SK-N-SH (cell line): Measurements from ENCODE around the gene TMEM170B. TPM values are rescaled to one million over a fixed set of nuclear protein-coding genes. Genes with fewer than 3 reads are reported as not detected.

Experiments
- CTCF ChIA-PET: fragments of 300-600, 350-600 bp; formaldehyde crosslinking; extraction: SDS; loops from one replicate; lab custom pipeline; 2021; lab: Yijun Ruan, JAX
- POLR2A ChIA-PET: fragments of 350-600 bp; sonication (Branson Sonifier 250); formaldehyde crosslinking; extraction: SDS; loops from one replicate; lab custom pipeline; 2020; ENCODE audit warnings: antibody characterized with exemption, inconsistent platforms; lab: Yijun Ruan, JAX
- DNase-seq: peaks from one replicate; pipeline ENCODE4 v3.0.0; 2012
- H2AFZ ChIP-seq: fragments of 200-600 bp; sonication (generic); 2 replicates; pipeline ENCODE4 v1.8.1; 2016; ENCODE audit warnings: antibody characterized with exemption, mild to moderate bottlenecking, low read depth
- H3F3A ChIP-seq: fragments of 200-600 bp; sonication (generic); replicated peaks from 2 replicates; pipeline ENCODE3; 2016; ENCODE audit warnings: antibody characterized with exemption, mild to moderate bottlenecking; ENCODE audit not compliant: insufficient read depth
- H3K27ac ChIP-seq, 2 experiments: fragments of 200-500 bp in 1 of 2; fragments of 200-600 bp in 1 of 2; sonication (Bioruptor generic) in 1 of 2; sonication (generic), shearing (Covaris generic) in 1 of 2; 2 replicates each; pipeline versions ENCODE4 v1.5.1 to v1.6.1; 2014 to 2016; ENCODE audit warnings: low read depth in 2 of 2, inconsistent platforms in 1 of 2, low read length in 1 of 2, mild to moderate bottlenecking in 1 of 2, mixed read lengths in 1 of 2
- H3K27me3 ChIP-seq: fragments of 200-600 bp; sonication (generic), shearing (Covaris generic); 2 replicates; pipeline ENCODE4 v1.6.1; 2016; ENCODE audit warnings: mixed run types; ENCODE audit not compliant: insufficient read depth
- H3K36me3 ChIP-seq, 2 experiments: fragments of 200-500 bp in 1 of 2; fragments of 200-600 bp in 1 of 2; sonication (Bioruptor generic) in 1 of 2; sonication (generic) in 1 of 2; replicated peaks in 1 of 2; 2 replicates each; pipeline versions ENCODE3 to v1.5.1; 2014 to 2016; ENCODE audit warnings: low read length in 1 of 2, mild to moderate bottlenecking in 1 of 2; ENCODE audit not compliant: insufficient read depth in 2 of 2, control insufficient read depth in 1 of 2
- H3K4me1 ChIP-seq, 2 experiments: fragments of 200-500 bp in 1 of 2; fragments of 200-600 bp in 1 of 2; sonication (Bioruptor generic) in 1 of 2; sonication (generic), shearing (Covaris generic) in 1 of 2; 2 replicates each; pipeline versions ENCODE4 v1.5.1 to v1.6.1; 2014 to 2016; ENCODE audit warnings: low read depth in 1 of 2, low read length in 1 of 2, mixed run types in 1 of 2; ENCODE audit not compliant: insufficient read depth in 2 of 2, control insufficient read depth in 1 of 2
- H3K4me2 ChIP-seq: fragments of 200-600 bp; sonication (generic), shearing (Covaris generic); 2 replicates; pipeline ENCODE4 v1.6.1; 2017; ENCODE audit warnings: mixed run types
- H3K4me3 ChIP-seq, 2 experiments: fragments of 200-500 bp in 1 of 2; fragments of 200-600 bp in 1 of 2; sonication (Bioruptor generic) in 1 of 2; sonication (generic), shearing (Covaris generic) in 1 of 2; 2 replicates each; pipeline versions ENCODE4 v1.5.1 to v1.8.1; 2014 to 2016; ENCODE audit warnings: low read depth in 2 of 2, inconsistent platforms in 1 of 2, low read length in 1 of 2, mild to moderate bottlenecking in 1 of 2, mixed read lengths in 1 of 2, moderate library complexity in 1 of 2
- H3K79me2 ChIP-seq: fragments of 200-600 bp; sonication (generic); 2 replicates; pipeline ENCODE4 v1.8.1; 2017; ENCODE audit warnings: mild to moderate bottlenecking; ENCODE audit not compliant: insufficient read depth
- H3K9ac ChIP-seq: fragments of 200-600 bp; sonication (generic); 2 replicates; pipeline ENCODE4 v1.6.1; 2017; ENCODE audit warnings: mixed run types
- H3K9me2 ChIP-seq: fragments of 200-600 bp; sonication (generic); 2 replicates; pipeline ENCODE4 v1.6.1; 2017; ENCODE audit warnings: mixed run types
- H3K9me3 ChIP-seq: fragments of 200-600 bp; sonication (generic); 2 replicates; pipeline ENCODE4 v1.6.1; 2017; ENCODE audit warnings: mixed run types, mild to moderate bottlenecking, moderate library complexity
- H4K20me1 ChIP-seq: fragments of 200-600 bp; sonication (generic); 2 replicates; pipeline ENCODE4 v1.6.1; 2017; ENCODE audit warnings: mild to moderate bottlenecking, mixed run types; ENCODE audit not compliant: insufficient read depth
- EP300 ChIP-seq, 2 experiments: IDR thresholded peaks; 2 replicates each; pipeline versions ENCODE4 v1.4.0 to v1.6.1; 2012; ENCODE audit warnings: borderline replicate concordance in 1 of 2, low read depth in 1 of 2, low read length in 1 of 2
- FOSL2 ChIP-seq: IDR thresholded peaks from 2 replicates; pipeline ENCODE4 v1.4.0; 2012; ENCODE audit warnings: low read depth, mild to moderate bottlenecking, moderate library complexity, borderline replicate concordance
- GABPA ChIP-seq: IDR thresholded peaks from 2 replicates; pipeline ENCODE4 v1.4.0; 2012; ENCODE audit warnings: low read depth, mild to moderate bottlenecking
- JUND ChIP-seq: IDR thresholded peaks from 2 replicates; pipeline ENCODE4 v1.4.0; 2012
- NRF1 ChIP-seq: IDR thresholded peaks from 2 replicates; pipeline ENCODE4 v1.6.1; 2012; ENCODE audit warnings: low read depth, mild to moderate bottlenecking, low read length
- RAD21 ChIP-seq: IDR thresholded peaks from 2 replicates; pipeline ENCODE4 v1.6.1; 2012; ENCODE audit warnings: mild to moderate bottlenecking, low read length
- RXRA ChIP-seq: IDR thresholded peaks from 2 replicates; pipeline ENCODE4 v1.4.0; 2012; ENCODE audit warnings: low read depth, mild to moderate bottlenecking, borderline replicate concordance
- SMC3 ChIP-seq: IDR thresholded peaks from 2 replicates; pipeline ENCODE4 v1.6.1; 2012; ENCODE audit warnings: low read depth, low read length, improper control_type of control experiment
- TCF12 ChIP-seq: IDR thresholded peaks from 2 replicates; pipeline ENCODE4 v1.4.0; 2012
- WGBS: methylation state at CpG from one replicate; pipeline ENCODE4 v1.1.6; 2017; ENCODE audit warnings: low lambda C conversion rate; 5-methylcytosine and 5-hydroxymethylcytosine counted together
- polyA plus RNA-seq, 3 experiments: library from polyadenylated mRNA; depleted of rRNA; stranded (reverse); fragments of >200 nt; gene quantifications; 2 replicates each; pipeline ENCODE4 v1.2.3, GENCODE V29; 2012
- TF ChIP-seq, protein P1 (sequence below): fragments of 200-600 bp; sonication (generic); IDR thresholded peaks from 2 replicates; pipeline ENCODE4 v1.6.1; 2017; ENCODE audit warnings: antibody characterized with exemption, mild to moderate bottlenecking, moderate library complexity
- TF ChIP-seq, protein P2 (sequence below): fragments of 150-350 bp; IDR thresholded peaks from 2 replicates; pipeline ENCODE4 v1.6.1; 2016; ENCODE audit warnings: mild to moderate bottlenecking, low read depth, low read length

The TMEM170B gene
- polyA plus RNA-seq, 1 of the 3 experiments (the other 2 are of a cell fraction) = 0.44 TPM

DNA sequence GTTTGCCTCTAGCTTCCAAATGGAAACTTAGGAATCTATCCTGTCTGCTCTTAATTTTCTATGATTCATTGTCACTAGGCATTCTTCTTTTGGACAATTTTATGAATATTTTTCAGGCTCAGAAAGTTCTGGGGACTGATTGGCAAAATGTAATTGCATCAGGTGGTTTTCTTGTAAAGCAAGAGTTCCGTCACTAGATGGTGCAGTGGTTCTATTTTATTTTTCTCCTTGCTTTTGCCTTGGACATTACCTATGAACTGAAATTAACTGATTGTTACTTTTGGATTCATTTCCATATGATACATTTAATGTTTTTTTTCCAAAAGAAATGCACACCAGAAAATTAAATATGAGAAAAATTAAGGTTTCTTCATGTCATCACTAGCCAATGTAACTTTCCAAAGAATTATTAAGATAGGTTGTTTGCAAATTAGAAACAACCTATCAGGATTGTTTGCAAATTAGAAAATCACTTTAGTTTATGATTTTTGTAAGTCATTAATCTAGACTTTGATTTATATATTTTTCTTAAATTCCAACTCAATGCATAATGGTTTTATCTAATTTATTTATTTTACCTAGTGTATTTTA is 48.0 kb downstream of the TMEM170B start:
- ChIA-PET POLR2A (no interaction called here), CTCF (interaction anchor here (0.6 to 2.8 kb wide), 18 partner anchors 10 to 1228 kb away, joined by 3 to 31 read pairs (median 4); no protein-coding TSS in a partner anchor)
- no peaks in the 10 kb centered on the region for H3K36me3 ChIP-seq
- no peaks in the 10 kb centered on the region for H3K79me2 ChIP-seq
- H3K9me3 ChIP-seq = no peaks in the 10 kb centered on the region
- H3K4me3 ChIP-seq = no peak overlapping the region
- TF ChIP-seq TCF12 (no peak), RAD21 (peak; percentile 85), RXRA (no peak), SMC3 (peak; percentile 54; the same call in 1 of the 2 replicates), NRF1 (no peak), EP300 (IDR thresholded peaks at IDR 0.05; ENCODE audit: borderline replicate concordance in 1 of 2, low read depth in 1 of 2, low read length in 1 of 2) (no peak), GABPA (no peak)
- TF ChIP-seq, protein P1, sequence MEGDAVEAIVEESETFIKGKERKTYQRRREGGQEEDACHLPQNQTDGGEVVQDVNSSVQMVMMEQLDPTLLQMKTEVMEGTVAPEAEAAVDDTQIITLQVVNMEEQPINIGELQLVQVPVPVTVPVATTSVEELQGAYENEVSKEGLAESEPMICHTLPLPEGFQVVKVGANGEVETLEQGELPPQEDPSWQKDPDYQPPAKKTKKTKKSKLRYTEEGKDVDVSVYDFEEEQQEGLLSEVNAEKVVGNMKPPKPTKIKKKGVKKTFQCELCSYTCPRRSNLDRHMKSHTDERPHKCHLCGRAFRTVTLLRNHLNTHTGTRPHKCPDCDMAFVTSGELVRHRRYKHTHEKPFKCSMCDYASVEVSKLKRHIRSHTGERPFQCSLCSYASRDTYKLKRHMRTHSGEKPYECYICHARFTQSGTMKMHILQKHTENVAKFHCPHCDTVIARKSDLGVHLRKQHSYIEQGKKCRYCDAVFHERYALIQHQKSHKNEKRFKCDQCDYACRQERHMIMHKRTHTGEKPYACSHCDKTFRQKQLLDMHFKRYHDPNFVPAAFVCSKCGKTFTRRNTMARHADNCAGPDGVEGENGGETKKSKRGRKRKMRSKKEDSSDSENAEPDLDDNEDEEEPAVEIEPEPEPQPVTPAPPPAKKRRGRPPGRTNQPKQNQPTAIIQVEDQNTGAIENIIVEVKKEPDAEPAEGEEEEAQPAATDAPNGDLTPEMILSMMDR = peak; percentile 81
- TF ChIP-seq, protein P2, sequence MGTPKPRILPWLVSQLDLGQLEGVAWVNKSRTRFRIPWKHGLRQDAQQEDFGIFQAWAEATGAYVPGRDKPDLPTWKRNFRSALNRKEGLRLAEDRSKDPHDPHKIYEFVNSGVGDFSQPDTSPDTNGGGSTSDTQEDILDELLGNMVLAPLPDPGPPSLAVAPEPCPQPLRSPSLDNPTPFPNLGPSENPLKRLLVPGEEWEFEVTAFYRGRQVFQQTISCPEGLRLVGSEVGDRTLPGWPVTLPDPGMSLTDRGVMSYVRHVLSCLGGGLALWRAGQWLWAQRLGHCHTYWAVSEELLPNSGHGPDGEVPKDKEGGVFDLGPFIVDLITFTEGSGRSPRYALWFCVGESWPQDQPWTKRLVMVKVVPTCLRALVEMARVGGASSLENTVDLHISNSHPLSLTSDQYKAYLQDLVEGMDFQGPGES = no peak
- no peak overlapping the region for H3K9ac ChIP-seq
- H3K27ac ChIP-seq = no peak overlapping the region; a peak in 1 of 4 replicates
- 6% methylated on average over 1 of the region's 1 CpG for WGBS
- DNase-seq = peak; percentile 51
- no peak overlapping the region for H3K4me2 ChIP-seq
- H3F3A ChIP-seq = peaks cover 15% of the 10 kb centered on the region
- no peaks in the 10 kb centered on the region for H4K20me1 ChIP-seq
- H3K9me2 ChIP-seq = no peaks in the 10 kb centered on the region
- H3K27me3 ChIP-seq = no peaks in the 10 kb centered on the region
- peaks cover 0 to 8% of the 10 kb centered on the region in 2 experiments; a peak in 2 of 4 replicates for H3K4me1 ChIP-seq
- no peak overlapping the region for H2AFZ ChIP-seq

DNA sequence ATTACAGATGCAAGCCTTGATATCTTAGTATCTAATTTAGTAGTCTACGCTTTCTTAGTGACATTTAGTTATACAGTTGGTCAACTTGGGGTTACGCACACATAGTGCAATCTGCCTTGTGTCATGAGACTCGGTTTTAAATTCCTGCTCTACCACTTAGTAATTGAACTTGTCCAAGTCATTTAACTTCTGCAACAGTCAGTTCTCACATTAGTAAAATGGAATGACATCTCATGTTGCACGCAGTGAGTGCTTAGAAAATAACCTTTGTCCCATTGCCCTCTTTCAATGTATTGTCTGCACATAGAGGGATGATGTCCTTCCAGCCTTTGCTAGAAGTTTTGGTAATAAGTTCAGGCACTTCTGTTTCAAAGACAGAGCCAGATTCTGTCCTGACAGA is 48.6 kb downstream of the TMEM170B start:
- Histone ChIP-seq H3K9me2 (no peaks in the 10 kb centered on the region), H3K4me1 (peaks cover 0 to 8% of the 10 kb centered on the region in 2 experiments; a peak in 2 of 4 replicates), H3F3A (peaks cover 21% of the 10 kb centered on the region), H3K36me3 (no peaks in the 10 kb centered on the region), H3K9me3 (no peaks in the 10 kb centered on the region), H3K4me2 (no peak overlapping the region), H3K4me3 (no peak overlapping the region), H3K9ac (peak overlapping the region; percentile 42; the same call in 1 of the 2 replicates), H2AFZ (peak overlapping the region; percentile 60; the same call in 1 of the 2 replicates)
- ChIA-PET CTCF (interaction anchor here (0.7 to 1.7 kb wide), 6 partner anchors 9 to 1227 kb away, joined by 3 to 5 read pairs (median 4); no protein-coding TSS in a partner anchor), POLR2A (no interaction called here)
- WGBS = 90% methylated on average over 4 of the region's 4 CpGs
- no peak for TF ChIP-seq JUND
- TF ChIP-seq FOSL2 = no peak
- TF ChIP-seq, all 33 proteins: peak for 0
- H4K20me1 ChIP-seq = no peaks in the 10 kb centered on the region
- H3K79me2 ChIP-seq = no peaks in the 10 kb centered on the region
- no peaks in the 10 kb centered on the region for H3K27me3 ChIP-seq
- peak overlapping the region in 1 of 2 experiments; percentile 60; a peak in 3 of 4 replicates for H3K27ac ChIP-seq
- DNase-seq = no peak
